HepG2 (cell line): ENCODE data around the gene GALNTL6. TPM values are rescaled to one million over a fixed set of nuclear protein-coding genes. Genes with fewer than 3 reads are reported as not detected.

Experiments
- ATAC-seq: fragments of 200-7000 bp; cut with Tn5 transposase; 3 replicates; pipeline ENCODE4 v1.9.1; 2020; ENCODE audit warnings: mild to moderate bottlenecking, moderate library complexity
- BruUV-seq: library from RNA; stranded (reverse); fragments of 400-500 nt; replicated peaks from 2 replicates; lab custom pipeline; 2021; lab: Mats Ljungman, UMichigan
- CTCF ChIA-PET: fragments of 300-600 bp; formaldehyde crosslinking; extraction: SDS; loops from one replicate; lab custom pipeline; 2021; ENCODE audit warnings: low total read pairs, inconsistent platforms, low intra/inter-chr PET ratio; lab: Yijun Ruan, JAX
- POLR2A ChIA-PET: fragments of 350-600 bp; sonication (Branson Sonifier 250); formaldehyde crosslinking; loops from one replicate; lab custom pipeline; 2020; ENCODE audit warnings: antibody characterized with exemption, inconsistent platforms; lab: Yijun Ruan, JAX
- DNase-seq: peaks from one replicate; pipeline ENCODE4 v3.0.0-alpha.2; 2015; ENCODE audit warnings: low spot score
- FAIRE-seq: peaks from 3 replicates; lab custom pipeline; 2011; peaks lifted over from hg19 to GRCh38; lab: Jason Lieb, UNC
- H2AFZ ChIP-seq: one replicate; pipeline ENCODE4 v1.6.1; 2011; ENCODE audit warnings: low read length, inconsistent platforms
- H3K27ac ChIP-seq: fragments of 300-600 bp; 3 replicates; pipeline ENCODE4 v1.8.0; 2011; ENCODE audit warnings: mixed run types, mild to moderate bottlenecking, mixed read lengths, low read length, inconsistent platforms; ENCODE audit not compliant: insufficient read depth; ENCODE audit errors: extremely low read length
- H3K27me3 ChIP-seq, 2 experiments: fragments of 200-600 bp in 1 of 2; 2 replicates in 1 of 2; 3 replicates in 1 of 2; pipeline versions ENCODE4 v1.6.0 to v1.8.0; 2011; ENCODE audit warnings: low read length in 2 of 2, mild to moderate bottlenecking in 2 of 2, moderate library complexity in 2 of 2, inconsistent platforms in 1 of 2; ENCODE audit not compliant: insufficient read depth in 2 of 2, control insufficient read depth in 1 of 2
- H3K36me3 ChIP-seq, 2 experiments: fragments of 200-600 bp in 1 of 2; replicated peaks in 1 of 2; 2 replicates in 1 of 2; 3 replicates in 1 of 2; pipeline versions ENCODE4 v1.5.1 to v1.8.0; 2011; ENCODE audit warnings: low read length in 2 of 2, inconsistent platforms in 1 of 2; ENCODE audit not compliant: insufficient read depth in 2 of 2, control insufficient read depth in 1 of 2
- H3K4me1 ChIP-seq: 2 replicates; pipeline ENCODE4 v1.5.1; 2012; ENCODE audit warnings: low read length, inconsistent platforms; ENCODE audit not compliant: insufficient read depth
- H3K4me2 ChIP-seq: 2 replicates; pipeline ENCODE4 v1.6.0; 2011; ENCODE audit warnings: low read depth, low read length, inconsistent platforms
- H3K4me3 ChIP-seq, 3 experiments: fragments of 200-600 bp in 1 of 3; sonication (generic), shearing (Covaris generic) in 1 of 3; replicated peaks in 1 of 3; 2 replicates each; pipeline ENCODE4 v1.5.1; 2011 to 2016; ENCODE audit warnings: low read length in 3 of 3, inconsistent platforms in 2 of 3, low read depth in 2 of 3, mild to moderate bottlenecking in 2 of 3, control low read depth in 1 of 3, mixed read lengths in 1 of 3; ENCODE audit not compliant: insufficient read depth in 1 of 3
- H3K79me2 ChIP-seq: one replicate; pipeline ENCODE4 v1.6.1; 2011; ENCODE audit warnings: low read length, inconsistent platforms; ENCODE audit not compliant: insufficient read depth
- H3K9ac ChIP-seq: 2 replicates; pipeline ENCODE4 v1.6.0; 2011; ENCODE audit warnings: mild to moderate bottlenecking, low read depth, low read length, inconsistent platforms; ENCODE audit not compliant: insufficient read depth
- H3K9me3 ChIP-seq: 2 replicates; pipeline ENCODE4 v1.5.1; 2012; ENCODE audit warnings: mild to moderate bottlenecking, low read length
- H4K20me1 ChIP-seq: 2 replicates; pipeline ENCODE4 v1.6.0; 2011; ENCODE audit warnings: inconsistent platforms, mild to moderate bottlenecking, low read length, moderate library complexity; ENCODE audit not compliant: insufficient read depth
- CEBPG ChIP-seq: IDR thresholded peaks from 2 replicates; pipeline ENCODE4 v1.6.1; 2016
- HMG20A ChIP-seq: IDR thresholded peaks from 2 replicates; pipeline ENCODE4 v1.6.1; 2016; ENCODE audit warnings: borderline replicate concordance
- HNF4G ChIP-seq, 2 experiments: sonication (generic) in 1 of 2; formaldehyde crosslinking in 1 of 2; IDR thresholded peaks; 2 replicates each; pipeline versions ENCODE4 v1.4.0 to v1.6.1; 2011 to 2020; ENCODE audit warnings: borderline replicate concordance in 2 of 2, low read depth in 2 of 2, mild to moderate bottlenecking in 2 of 2, low read length in 1 of 2, missing genetic modification reagents in 1 of 2, moderate library complexity in 1 of 2
- ZNF207 ChIP-seq: fragments of 450-650 bp; IDR thresholded peaks from 2 replicates; pipeline ENCODE4 v1.6.1; 2016; ENCODE audit warnings: antibody characterized with exemption, borderline replicate concordance
- ZNF33A ChIP-seq: sonication (generic); formaldehyde crosslinking; IDR thresholded peaks from 2 replicates; pipeline ENCODE4 v1.5.1; 2020; ENCODE audit warnings: missing genetic modification reagents, mild to moderate bottlenecking, moderate library complexity, borderline replicate concordance
- WGBS: methylation state at CpG from one replicate; pipeline ENCODE4 v1.1.6; 2017; ENCODE audit warnings: low lambda C conversion rate; 5-methylcytosine and 5-hydroxymethylcytosine counted together
- in situ Hi-C: cut with HindIII; loops from 2 replicates; pipeline ENCODE4 v1.10.0; 2017; ENCODE audit warnings: low pct_unique_long_range_greater_than_20kb; ENCODE audit not compliant: extremely low pct_ligation_motif_present
- intact Hi-C: fragments of 100-400 bp; cut with micrococcal nuclease; formaldehyde crosslinking; loops from one replicate; pipeline ENCODE4 v1.10.0; 2022; ENCODE audit not compliant: unreplicated experiment
- polyA plus RNA-seq, 8 experiments: library from polyadenylated mRNA; depleted of rRNA in 3 of 8; stranded (reverse) in 7 of 8; unstranded in 1 of 8; fragments of >200 nt; fragmentation: Illumina TruSeq in 4 of 8; extraction: Trizol in 4 of 8; gene quantifications; 2 replicates each; pipeline versions ENCODE4 v1.2.1 to v1.2.3, GENCODE V29; 2011 to 2016; ENCODE audit warnings: low read depth in 4 of 8, missing spikeins in 1 of 8, mixed read lengths in 1 of 8; ENCODE audit not compliant: insufficient read depth in 1 of 8
- total RNA-seq, 5 experiments: library from RNA; depleted of rRNA; stranded (reverse); fragments of >200 nt; fragmentation: Illumina TruSeq; extraction: Trizol; gene quantifications; 2 replicates each; pipeline ENCODE4 v1.2.3, GENCODE V29; 2016; ENCODE audit warnings: low read depth in 1 of 5
- TF ChIP-seq, protein P1 (sequence below): sonication (generic); formaldehyde crosslinking; IDR thresholded peaks from 2 replicates; pipeline ENCODE4 v1.5.0; 2020; ENCODE audit warnings: mild to moderate bottlenecking, missing genetic modification reagents, borderline replicate concordance
- TF ChIP-seq, protein P2 (sequence below): sonication (generic); formaldehyde crosslinking; IDR thresholded peaks from 2 replicates; pipeline ENCODE4 v1.4.0; 2020; ENCODE audit warnings: mild to moderate bottlenecking, missing genetic modification reagents
- TF ChIP-seq, protein P3 (sequence below): IDR thresholded peaks from 2 replicates; pipeline ENCODE4 v1.6.1; 2016; ENCODE audit warnings: low read depth, missing genetic modification reagents, missing compliant biosample characterization
- TF ChIP-seq, protein P4 (sequence below): sonication (generic); formaldehyde crosslinking; IDR thresholded peaks from 2 replicates; pipeline ENCODE4 v1.5.0; 2020; ENCODE audit warnings: missing genetic modification reagents, mild to moderate bottlenecking, borderline replicate concordance

GALNTL6 gene
- total and polyA plus RNA-seq, 2 of the 13 experiments (the other 11 are each of a cell fraction or from before 2014, with no cell fraction given) = not detected

DNA sequence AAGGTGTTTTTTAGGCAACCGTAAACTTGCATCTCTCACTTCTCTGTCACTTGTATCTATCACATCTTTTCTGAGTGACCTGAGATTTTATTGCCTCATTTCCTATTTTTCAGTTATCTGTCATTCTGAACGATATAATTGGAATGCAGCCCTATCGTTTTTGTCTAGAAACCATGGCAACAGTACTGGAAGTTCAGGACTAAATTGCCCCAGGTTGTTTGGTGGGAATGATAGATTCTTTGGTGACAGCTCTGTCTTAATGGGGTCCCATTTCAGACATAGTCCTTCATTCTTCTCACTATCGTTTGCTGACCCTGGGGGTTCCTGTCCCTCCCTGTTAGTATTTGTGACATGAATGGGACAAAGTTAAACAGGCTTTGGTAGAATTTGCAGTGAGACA lies 1087.7 kb downstream of the GALNTL6 start:
- H3K36me3 ChIP-seq = no peaks in the 10 kb centered on the region
- 18% methylated on average over 4 of the region's 4 CpGs for WGBS
- H3K27me3 ChIP-seq = no peaks in the 10 kb centered on the region
- H3K4me2 ChIP-seq = no peak overlapping the region
- no peak overlapping the region for H3K4me3 ChIP-seq
- peaks cover 17% of the 10 kb centered on the region for H3K9me3 ChIP-seq
- ATAC-seq (no peak), DNase-seq (no peak), FAIRE-seq (no peak)
- no TSS peak for BruUV-seq
- in situ Hi-C loops = no loop called here
- H2AFZ ChIP-seq = no peak overlapping the region
- ChIA-PET CTCF (no interaction called here), POLR2A (no interaction called here)
- no peak overlapping the region for H3K27ac ChIP-seq
- no peaks in the 10 kb centered on the region for H4K20me1 ChIP-seq
- H3K4me1 ChIP-seq = 0 out of 2 replicates have a peak, but pooled peaks cover 8% of the 10 kb centered on the region
- TF ChIP-seq, protein P1, sequence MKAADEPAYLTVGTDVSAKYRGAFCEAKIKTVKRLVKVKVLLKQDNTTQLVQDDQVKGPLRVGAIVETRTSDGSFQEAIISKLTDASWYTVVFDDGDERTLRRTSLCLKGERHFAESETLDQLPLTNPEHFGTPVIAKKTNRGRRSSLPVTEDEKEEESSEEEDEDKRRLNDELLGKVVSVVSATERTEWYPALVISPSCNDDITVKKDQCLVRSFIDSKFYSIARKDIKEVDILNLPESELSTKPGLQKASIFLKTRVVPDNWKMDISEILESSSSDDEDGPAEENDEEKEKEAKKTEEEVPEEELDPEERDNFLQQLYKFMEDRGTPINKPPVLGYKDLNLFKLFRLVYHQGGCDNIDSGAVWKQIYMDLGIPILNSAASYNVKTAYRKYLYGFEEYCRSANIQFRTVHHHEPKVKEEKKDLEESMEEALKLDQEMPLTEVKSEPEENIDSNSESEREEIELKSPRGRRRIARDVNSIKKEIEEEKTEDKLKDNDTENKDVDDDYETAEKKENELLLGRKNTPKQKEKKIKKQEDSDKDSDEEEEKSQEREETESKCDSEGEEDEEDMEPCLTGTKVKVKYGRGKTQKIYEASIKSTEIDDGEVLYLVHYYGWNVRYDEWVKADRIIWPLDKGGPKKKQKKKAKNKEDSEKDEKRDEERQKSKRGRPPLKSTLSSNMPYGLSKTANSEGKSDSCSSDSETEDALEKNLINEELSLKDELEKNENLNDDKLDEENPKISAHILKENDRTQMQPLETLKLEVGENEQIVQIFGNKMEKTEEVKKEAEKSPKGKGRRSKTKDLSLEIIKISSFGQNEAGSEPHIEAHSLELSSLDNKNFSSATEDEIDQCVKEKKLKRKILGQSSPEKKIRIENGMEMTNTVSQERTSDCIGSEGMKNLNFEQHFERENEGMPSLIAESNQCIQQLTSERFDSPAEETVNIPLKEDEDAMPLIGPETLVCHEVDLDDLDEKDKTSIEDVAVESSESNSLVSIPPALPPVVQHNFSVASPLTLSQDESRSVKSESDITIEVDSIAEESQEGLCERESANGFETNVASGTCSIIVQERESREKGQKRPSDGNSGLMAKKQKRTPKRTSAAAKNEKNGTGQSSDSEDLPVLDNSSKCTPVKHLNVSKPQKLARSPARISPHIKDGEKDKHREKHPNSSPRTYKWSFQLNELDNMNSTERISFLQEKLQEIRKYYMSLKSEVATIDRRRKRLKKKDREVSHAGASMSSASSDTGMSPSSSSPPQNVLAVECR = no peak
- TF ChIP-seq ZNF33A (CRISPR knock-in tag) (no peak), HNF4G (IDR thresholded peaks at IDR 0.05; ENCODE audit: borderline replicate concordance, low read depth, low read length) (no peak), HNF4G (CRISPR knock-in tag; IDR thresholded peaks at IDR 0.05; ENCODE audit: borderline replicate concordance, low read depth) (no peak), CEBPG (CRISPR knock-in tag) (no peak), HMG20A (no peak), ZNF207 (no peak)
- TF ChIP-seq, protein P2, sequence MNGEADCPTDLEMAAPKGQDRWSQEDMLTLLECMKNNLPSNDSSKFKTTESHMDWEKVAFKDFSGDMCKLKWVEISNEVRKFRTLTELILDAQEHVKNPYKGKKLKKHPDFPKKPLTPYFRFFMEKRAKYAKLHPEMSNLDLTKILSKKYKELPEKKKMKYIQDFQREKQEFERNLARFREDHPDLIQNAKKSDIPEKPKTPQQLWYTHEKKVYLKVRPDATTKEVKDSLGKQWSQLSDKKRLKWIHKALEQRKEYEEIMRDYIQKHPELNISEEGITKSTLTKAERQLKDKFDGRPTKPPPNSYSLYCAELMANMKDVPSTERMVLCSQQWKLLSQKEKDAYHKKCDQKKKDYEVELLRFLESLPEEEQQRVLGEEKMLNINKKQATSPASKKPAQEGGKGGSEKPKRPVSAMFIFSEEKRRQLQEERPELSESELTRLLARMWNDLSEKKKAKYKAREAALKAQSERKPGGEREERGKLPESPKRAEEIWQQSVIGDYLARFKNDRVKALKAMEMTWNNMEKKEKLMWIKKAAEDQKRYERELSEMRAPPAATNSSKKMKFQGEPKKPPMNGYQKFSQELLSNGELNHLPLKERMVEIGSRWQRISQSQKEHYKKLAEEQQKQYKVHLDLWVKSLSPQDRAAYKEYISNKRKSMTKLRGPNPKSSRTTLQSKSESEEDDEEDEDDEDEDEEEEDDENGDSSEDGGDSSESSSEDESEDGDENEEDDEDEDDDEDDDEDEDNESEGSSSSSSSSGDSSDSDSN (CRISPR knock-in tag) = no peak
- TF ChIP-seq, protein P3, sequence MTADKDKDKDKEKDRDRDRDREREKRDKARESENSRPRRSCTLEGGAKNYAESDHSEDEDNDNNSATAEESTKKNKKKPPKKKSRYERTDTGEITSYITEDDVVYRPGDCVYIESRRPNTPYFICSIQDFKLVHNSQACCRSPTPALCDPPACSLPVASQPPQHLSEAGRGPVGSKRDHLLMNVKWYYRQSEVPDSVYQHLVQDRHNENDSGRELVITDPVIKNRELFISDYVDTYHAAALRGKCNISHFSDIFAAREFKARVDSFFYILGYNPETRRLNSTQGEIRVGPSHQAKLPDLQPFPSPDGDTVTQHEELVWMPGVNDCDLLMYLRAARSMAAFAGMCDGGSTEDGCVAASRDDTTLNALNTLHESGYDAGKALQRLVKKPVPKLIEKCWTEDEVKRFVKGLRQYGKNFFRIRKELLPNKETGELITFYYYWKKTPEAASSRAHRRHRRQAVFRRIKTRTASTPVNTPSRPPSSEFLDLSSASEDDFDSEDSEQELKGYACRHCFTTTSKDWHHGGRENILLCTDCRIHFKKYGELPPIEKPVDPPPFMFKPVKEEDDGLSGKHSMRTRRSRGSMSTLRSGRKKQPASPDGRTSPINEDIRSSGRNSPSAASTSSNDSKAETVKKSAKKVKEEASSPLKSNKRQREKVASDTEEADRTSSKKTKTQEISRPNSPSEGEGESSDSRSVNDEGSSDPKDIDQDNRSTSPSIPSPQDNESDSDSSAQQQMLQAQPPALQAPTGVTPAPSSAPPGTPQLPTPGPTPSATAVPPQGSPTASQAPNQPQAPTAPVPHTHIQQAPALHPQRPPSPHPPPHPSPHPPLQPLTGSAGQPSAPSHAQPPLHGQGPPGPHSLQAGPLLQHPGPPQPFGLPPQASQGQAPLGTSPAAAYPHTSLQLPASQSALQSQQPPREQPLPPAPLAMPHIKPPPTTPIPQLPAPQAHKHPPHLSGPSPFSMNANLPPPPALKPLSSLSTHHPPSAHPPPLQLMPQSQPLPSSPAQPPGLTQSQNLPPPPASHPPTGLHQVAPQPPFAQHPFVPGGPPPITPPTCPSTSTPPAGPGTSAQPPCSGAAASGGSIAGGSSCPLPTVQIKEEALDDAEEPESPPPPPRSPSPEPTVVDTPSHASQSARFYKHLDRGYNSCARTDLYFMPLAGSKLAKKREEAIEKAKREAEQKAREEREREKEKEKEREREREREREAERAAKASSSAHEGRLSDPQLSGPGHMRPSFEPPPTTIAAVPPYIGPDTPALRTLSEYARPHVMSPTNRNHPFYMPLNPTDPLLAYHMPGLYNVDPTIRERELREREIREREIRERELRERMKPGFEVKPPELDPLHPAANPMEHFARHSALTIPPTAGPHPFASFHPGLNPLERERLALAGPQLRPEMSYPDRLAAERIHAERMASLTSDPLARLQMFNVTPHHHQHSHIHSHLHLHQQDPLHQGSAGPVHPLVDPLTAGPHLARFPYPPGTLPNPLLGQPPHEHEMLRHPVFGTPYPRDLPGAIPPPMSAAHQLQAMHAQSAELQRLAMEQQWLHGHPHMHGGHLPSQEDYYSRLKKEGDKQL (CRISPR knock-in tag) = no peak
- TF ChIP-seq, protein P4, sequence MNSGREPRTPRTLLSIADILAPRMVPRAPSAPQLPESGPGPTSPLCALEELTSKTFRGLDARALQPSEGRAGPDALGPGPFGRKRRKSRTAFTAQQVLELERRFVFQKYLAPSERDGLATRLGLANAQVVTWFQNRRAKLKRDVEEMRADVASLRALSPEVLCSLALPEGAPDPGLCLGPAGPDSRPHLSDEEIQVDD (CRISPR knock-in tag) = no peak
- no peak overlapping the region for H3K9ac ChIP-seq
- intact Hi-C loops = loop anchor here (5.0 kb wide), 1 partner anchor 1986 kb away; no protein-coding TSS in a partner anchor
- H3K79me2 ChIP-seq = no peaks in the 10 kb centered on the region
